C1 segment of cervical spinal cord (tissue), 14 donors: Measurements from ENCODE around the gene TJP1.
A peak's percentile ranks its signal among the peaks of the same experiment; 100 is the strongest.
"Not testable (repeated sequence)": the region's sequence is repeated elsewhere in the genome, so short reads cannot be mapped to it uniquely, and the experiment has no call there.

ENCODE experiments used
- DNase-seq, 14 donors: peaks; one replicate each; lab custom pipeline; 2025; lab: John Stamatoyannopoulos, UW

TJP1 gene

GRCh38 chr15:29838352-29839010 is 16.2 kb upstream of the TJP1 start:
- no peak for DNase-seq

GRCh38 chr15:29835301-29835700 is 13.0 kb upstream of the TJP1 start:
- no peak for DNase-seq

- no peak for DNase-seq
Measured at GRCh38 chr15:29832709-29833108, 10.4 kb upstream of the TJP1 start.

- no peak for DNase-seq
Measured at GRCh38 chr15:29826908-29827820, 4.9 kb upstream of the TJP1 start.

DNA sequence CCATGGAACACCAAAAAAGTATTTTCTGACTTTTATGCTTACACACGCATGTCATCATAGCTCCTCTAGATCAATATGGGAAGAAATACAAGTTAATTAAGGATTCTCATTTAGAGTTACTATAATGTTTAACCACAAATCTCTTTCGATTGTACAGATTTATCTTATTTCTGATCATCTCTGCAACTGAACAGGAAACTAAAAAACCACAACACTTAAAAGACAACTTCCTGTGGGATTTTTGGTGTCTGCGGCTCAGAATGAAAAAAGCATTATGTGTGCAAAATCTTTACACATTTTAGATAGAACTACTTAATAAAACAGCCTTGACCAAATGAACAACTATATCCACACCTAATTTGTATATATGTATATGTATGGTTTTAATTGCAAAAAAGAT is 3.0 kb upstream of the TJP1 start:
- DNase-seq, result no peak

GRCh38 chr15:29822684-29823459 is 604 bp upstream of the TJP1 start:
- DNase-seq, result peak in 10 of 14 donors; percentile 51 to 86 (median 76)

- peak in 11 of 14 donors; percentile 8 to 64 (median 40) for DNase-seq
Measured at GRCh38 chr15:29821416-29822099, 710 bp downstream of the TJP1 start.

DNA sequence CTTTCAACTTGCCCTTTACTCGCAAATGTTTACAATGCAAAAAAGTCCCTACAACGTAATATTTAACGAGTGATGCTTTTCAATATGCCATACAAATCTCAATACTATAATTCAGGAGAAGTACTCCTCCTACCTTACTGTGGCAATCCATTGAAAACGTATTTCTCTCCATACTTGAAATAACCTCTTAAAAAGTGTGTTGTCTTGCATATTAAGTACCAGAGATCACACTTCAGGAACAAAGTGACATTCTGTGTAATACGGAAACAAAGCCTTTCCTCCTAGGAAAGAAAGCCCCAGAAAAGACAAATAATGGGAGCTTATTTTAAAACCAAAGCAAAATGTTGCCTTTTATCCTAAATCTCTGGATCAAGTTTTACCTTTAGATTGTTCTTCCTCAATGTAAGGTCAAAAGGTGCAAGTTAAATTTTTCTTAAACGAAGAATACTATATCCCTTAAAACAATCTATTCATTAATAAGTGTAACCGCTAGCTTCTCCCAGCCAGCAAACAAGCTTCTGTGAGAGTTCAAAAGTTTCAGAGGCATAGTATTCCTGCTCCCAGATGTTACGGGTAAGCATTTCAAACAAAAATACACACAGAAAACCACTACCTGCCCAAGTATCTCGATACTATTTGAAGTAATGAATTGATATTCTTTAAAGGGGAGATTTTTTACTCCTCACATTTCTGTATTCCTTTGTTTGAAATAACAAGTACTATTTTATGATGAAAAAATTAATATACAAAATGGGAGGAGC is 1.7 kb downstream of the TJP1 start:
- DNase-seq, result no peak

- DNase-seq, result no peak
Measured at GRCh38 chr15:29819979-29820378, 2.3 kb downstream of the TJP1 start.

- no peak for DNase-seq
Measured at GRCh38 chr15:29818141-29818540, 4.1 kb downstream of the TJP1 start.

DNA sequence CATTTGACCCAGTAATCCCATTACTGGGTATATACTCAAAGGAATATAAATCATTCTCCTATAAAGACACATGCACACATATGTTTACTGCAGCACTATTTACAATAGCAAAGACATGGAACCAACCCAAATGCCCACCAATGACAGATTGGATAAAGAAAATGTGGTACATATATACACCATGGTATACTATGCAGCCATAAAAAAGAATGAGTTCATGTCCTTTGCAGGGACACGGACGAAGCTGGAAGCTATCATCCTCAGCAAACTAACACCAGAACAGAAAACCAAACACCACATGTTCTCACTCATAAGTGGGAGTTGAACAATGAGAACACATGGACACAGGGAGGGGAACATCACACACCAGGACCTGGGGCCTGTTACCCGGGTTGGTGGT is 4.8 kb downstream of the TJP1 start:
- DNase-seq, result not testable (repeated sequence)

DNA sequence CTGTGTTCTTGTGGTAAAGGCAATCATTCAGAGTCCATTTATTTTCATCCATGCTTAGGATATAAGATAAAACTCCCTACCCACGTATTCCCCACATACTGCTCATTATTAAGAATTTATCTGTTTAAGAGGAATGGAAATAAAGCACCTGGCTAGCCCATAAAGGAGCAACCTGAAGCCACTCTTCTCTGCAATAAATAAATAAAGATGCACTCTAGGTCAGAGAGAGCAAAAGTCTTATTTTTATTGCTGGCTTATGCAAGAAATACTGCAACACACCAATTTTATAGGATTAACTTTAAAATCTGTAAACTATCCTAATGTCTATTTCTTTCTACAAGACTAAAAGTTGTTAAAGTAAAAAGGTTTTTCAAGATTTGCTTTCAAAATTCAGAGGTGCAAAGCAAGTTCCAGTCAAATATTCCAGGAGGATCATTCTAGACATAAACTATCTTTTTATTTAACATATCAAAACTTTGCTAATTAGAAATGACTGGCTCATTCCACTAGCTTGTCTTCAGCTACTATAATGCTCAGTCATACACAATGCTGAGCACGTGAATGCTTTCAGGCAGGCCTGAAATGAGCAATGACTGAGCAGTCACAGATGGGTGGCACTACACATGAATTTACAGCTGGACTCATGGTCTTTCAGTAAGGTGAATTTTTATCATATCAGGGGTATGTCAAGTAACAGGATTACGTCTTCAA is 7.1 kb downstream of the TJP1 start:
- DNase-seq, result no peak

GRCh38 chr15:29813009-29813408 is 9.3 kb downstream of the TJP1 start:
- DNase-seq, result no peak

DNA sequence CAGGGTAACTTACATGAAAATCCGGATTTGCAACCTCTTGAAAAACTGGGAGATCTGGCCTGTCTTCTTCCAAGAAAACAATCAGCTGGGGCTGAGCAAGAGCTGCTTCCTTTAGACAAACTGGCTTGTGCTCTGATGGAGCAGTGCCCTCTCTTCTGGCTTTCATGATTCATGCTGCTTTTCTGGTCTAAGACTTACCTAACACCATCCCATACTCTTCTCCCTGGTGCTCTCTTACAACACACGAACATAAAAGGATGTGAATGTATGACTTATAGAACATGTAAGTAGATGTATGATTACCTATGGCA is 9.9 kb downstream of the TJP1 start:
- DNase-seq, result no peak

DNA sequence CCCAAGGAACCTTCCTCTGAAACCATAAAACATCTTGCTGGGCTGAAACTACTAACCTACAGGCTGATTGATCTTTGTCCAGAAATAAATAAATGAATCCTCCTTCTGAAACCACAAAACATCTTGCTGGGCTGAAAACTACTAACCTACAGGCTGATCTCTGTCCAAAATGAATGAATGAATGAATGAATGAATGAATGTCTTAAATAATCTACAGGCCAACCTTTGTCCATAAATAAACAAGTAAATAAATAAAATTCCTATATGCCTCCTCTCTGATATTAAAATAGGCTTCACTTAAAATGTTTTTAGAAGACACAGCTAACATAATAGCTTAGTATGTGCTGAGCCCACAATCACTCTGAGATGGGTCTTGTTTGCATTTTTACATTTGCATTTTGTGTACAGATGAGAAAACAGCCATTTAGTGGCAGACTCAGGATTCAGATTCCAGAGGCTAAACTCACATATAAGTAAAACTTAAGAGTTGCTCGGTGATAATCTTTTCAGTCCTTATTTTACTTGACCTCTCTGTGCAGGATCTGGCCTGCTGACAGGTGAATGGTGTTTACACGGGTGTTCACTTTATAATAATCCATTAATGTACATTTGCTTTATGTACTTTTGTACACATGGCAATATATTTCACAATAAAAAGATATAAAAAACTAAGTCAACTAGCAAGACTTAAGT is 10.4 kb downstream of the TJP1 start:
- no peak for DNase-seq

DNA sequence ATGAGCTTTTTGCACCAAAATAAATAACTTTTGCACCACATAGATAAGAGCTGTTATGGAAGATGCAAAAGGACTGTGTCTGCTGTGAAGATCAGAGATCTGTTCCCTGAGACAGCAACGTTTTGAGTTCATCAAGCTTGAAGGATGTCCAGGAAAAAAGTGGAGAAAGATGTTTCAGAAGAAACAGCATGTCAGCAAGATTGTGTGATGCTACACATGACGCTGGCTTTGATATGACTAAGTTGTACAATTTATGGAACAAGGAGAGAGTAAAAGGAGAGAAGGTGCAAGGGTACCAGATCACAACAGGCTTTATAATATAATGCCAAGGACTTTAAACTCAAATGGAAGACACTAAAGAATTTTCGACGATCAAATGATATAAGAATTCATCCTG is 16.6 kb downstream of the TJP1 start:
- DNase-seq, result no peak

DNA sequence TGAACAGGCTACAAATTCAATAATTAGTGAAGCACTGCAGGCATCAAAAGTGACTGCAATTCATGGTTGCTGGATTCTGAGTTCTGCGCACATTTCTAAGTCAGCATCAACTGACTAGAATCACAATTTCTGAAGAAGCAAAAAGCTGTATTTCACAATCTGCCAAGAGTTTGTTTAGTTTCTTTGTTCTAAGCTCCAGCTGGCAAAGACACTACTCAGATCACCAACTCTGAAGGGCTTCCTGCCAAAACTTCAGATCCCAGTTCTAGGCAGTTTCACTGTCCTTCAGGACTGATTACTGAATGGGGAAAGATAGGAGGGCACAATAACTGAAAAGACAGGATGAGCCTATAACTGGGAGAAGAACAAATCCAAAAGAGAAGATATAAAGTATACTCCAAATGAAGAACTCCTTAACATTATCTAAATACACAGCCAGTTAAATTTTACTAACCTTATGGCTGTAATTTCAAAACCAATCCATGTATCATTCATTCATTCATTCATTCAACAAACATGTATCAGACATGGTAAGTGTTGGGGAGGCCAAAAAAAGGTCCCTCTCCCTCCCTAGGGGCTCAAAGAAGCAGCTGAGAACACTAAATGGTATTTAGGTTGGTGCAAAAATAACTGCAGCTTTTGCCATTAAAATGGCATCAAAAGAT is 17.1 kb downstream of the TJP1 start:
- peak in 11 of 14 donors; percentile 6 to 42 (median 35) for DNase-seq

- DNase-seq, result no peak
Measured at GRCh38 chr15:29802411-29802810, 19.9 kb downstream of the TJP1 start.
